HepG2 (cell line): ENCODE measurements around the gene SRF.

ENCODE experiments used
- FOXP1 ChIP-seq, 2 experiments: fragments of 450-650 bp in 1 of 2; IDR thresholded peaks; 2 replicates each; pipeline ENCODE4 v1.6.1; 2017 to 2018; ENCODE audit warnings: antibody characterized with exemption in 1 of 2
- KDM5A ChIP-seq: fragments of 200-600 bp; sonication (generic); IDR thresholded peaks from 2 replicates; pipeline ENCODE4 v1.7.0; 2018; ENCODE audit warnings: antibody characterized with exemption, mild to moderate bottlenecking, low read length, borderline replicate concordance
- SP1 ChIP-seq, 2 experiments: fragments of 450-650 bp in 1 of 2; sonication (generic) in 1 of 2; formaldehyde crosslinking in 1 of 2; IDR thresholded peaks; 2 replicates each; pipeline versions ENCODE4 v1.4.0 to v1.6.1; 2016 to 2020; ENCODE audit warnings: missing genetic modification reagents in 1 of 2

- TF ChIP-seq KDM5A (peak; percentile 82; the same call in 1 of the 2 replicates), SP1 (IDR thresholded peaks at IDR 0.05) (no peak), SP1 (CRISPR knock-in tag; IDR thresholded peaks at IDR 0.05) (peak; percentile 57), FOXP1 (IDR thresholded peaks at IDR 0.05) (no peak), FOXP1 (CRISPR knock-in tag; IDR thresholded peaks at IDR 0.05) (no peak)
Measured at GRCh38 chr6:43174263-43175112, 3.4 kb downstream of the SRF start.
